Psoas muscle (tissue), 8 donors: ENCODE measurements around the gene HSPB7. TPM values are rescaled to one million over a fixed set of nuclear protein-coding genes. Genes with fewer than 3 reads are reported as not detected.
"Not testable (repeated sequence)": the region's sequence is repeated elsewhere in the genome, so short reads cannot be mapped to it uniquely, and the experiment has no call there.

Experiments used
- ATAC-seq, 4 donors: fragments of 200-7000 bp; cut with Tn5 transposase; one replicate each; pipeline ENCODE4 v1.9.1; 2020; ENCODE audit warnings: moderate library complexity in 3 of 4, mild to moderate bottlenecking in 2 of 4
- DNase-seq, 2 donors: peaks; one replicate each; pipeline ENCODE4 v3.0.0-alpha.2; 2020
- H3K27ac ChIP-seq: fragments of 200-600 bp; one replicate; pipeline ENCODE4 v1.8.0; 2022
- H3K27me3 ChIP-seq, 3 donors: fragments of 200-600 bp in 1 of 3; one replicate each; pipeline versions ENCODE4 v1.6.1 to v1.8.0; 2013 to 2022; ENCODE audit warnings: low read length in 2 of 3, mild to moderate bottlenecking in 2 of 3, moderate library complexity in 1 of 3; ENCODE audit not compliant: insufficient read depth in 3 of 3
- H3K36me3 ChIP-seq, 2 donors: fragments of 200-600 bp in 1 of 2; one replicate each; pipeline versions ENCODE4 v1.6.1 to v1.8.0; 2013 to 2022; ENCODE audit warnings: low read depth in 1 of 2, mild to moderate bottlenecking in 1 of 2, moderate library complexity in 1 of 2; ENCODE audit not compliant: insufficient read depth in 1 of 2
- H3K4me1 ChIP-seq: fragments of 200-600 bp; one replicate; pipeline ENCODE4 v1.8.0; 2022
- H3K4me3 ChIP-seq: fragments of 200-600 bp; one replicate; pipeline ENCODE4 v1.8.0; 2022; ENCODE audit warnings: mild to moderate bottlenecking
- H3K9me3 ChIP-seq: fragments of 200-600 bp; one replicate; pipeline ENCODE4 v1.8.0; 2022
- WGBS, 3 donors: extraction: QIAGEN DNeasy Blood & Tissue Kit; methylation state at CpG; one replicate each; pipeline versions ENCODE4 v1.1.6 to v1.1.7; 2013; 5-methylcytosine and 5-hydroxymethylcytosine counted together
- intact Hi-C, 2 donors: fragments of 100-400 bp; cut with DNase I; formaldehyde crosslinking; loops; one replicate each; pipeline versions ENCODE4 v1.11.0 to v1.14.2; 2022
- polyA plus RNA-seq, 3 donors: library from polyadenylated mRNA; stranded (reverse); fragments of 200-250 nt; gene quantifications; one replicate each; pipeline ENCODE4 v1.2.3, GENCODE V29; 2013
- total RNA-seq, 4 donors: library from RNA; stranded (reverse); fragmentation: NEBNext Ultra II Directional in 2 of 4; extraction: Animal tissue kit (Norgen Biotek cat#: 25700) in 2 of 4; gene quantifications; one replicate each; pipeline versions ENCODE4 v1.2.1 to v1.2.4, GENCODE V29; 2021 to 2023
- TF ChIP-seq, protein P1 (sequence below): fragments of 200-600 bp; IDR thresholded peaks from one replicate; pipeline ENCODE4 v1.8.0; 2022; ENCODE audit warnings: antibody characterized with exemption
- donor health status: healthy with polysubstance abuse.
- donor health status: DM: no; HTN: no; CAD: no; lungs with moderate emphysema.
- donor health status: Bipolar disorder and iron deficiency.
- donor health status: healthy.
- donor health status: DM: yes; HTN: yes; CAD: no.
- donor health status: DM: no; HTN: no; CAD: no.
- donor health status: DM: no; HTN: no; CAD: no.
- donor health status: DM: yes; HTN: yes; CAD: no.

HSPB7 gene
- total and polyA plus RNA-seq, 7 donors: 1,183 to 3,738 (median 2,156) TPM

DNA sequence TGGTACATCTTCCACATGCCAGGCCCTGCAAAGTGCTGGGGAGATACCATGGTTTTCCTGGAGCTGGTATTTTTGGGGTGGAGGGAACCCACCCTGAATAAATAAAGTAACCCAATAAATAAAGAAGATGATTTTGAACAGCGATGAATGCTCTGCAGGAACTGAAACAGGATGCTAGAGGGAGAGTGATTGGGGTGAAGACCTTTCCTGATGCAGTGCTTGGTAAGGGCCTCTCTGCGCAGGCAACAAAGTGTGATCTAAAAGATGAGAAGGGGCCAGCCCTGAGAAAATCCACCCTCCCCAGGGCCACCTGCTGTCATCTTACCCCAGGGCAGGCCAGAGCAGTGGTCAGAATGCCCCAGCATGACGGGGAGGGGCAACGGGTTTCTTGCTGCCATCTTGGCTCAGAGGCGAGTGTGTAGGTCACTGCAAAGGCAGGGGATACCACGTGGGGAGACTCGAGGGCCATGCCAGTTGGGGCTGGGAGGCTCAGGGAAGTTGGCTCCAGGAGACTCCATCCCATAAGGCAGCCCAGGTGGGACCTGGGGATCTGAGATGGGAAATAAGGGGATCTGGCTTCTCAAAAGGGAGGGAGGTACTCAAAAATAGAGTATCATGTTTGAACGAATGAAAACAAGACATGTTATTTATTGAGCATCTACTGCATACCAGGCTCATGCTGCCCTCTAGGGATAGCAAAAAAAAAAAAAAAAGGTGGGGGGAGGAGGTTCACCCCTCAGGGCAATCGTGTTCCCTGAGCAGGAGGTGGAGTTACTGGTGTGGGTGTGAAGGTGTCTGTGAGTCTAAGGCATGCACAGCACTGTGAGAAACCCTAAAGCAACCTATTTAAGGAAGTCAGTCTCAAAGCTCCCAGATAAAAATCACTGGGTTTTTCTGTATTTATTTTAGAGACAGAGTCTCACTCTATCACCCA, 11.0 kb downstream of the HSPB7 start:
- ATAC-seq (no peak), DNase-seq (peak in 1 of 2 donors; percentile 54)
- no peak overlapping the region for H3K4me3 ChIP-seq
- H3K36me3 ChIP-seq: no peaks in the 10 kb centered on the region
- TF ChIP-seq, protein P1, sequence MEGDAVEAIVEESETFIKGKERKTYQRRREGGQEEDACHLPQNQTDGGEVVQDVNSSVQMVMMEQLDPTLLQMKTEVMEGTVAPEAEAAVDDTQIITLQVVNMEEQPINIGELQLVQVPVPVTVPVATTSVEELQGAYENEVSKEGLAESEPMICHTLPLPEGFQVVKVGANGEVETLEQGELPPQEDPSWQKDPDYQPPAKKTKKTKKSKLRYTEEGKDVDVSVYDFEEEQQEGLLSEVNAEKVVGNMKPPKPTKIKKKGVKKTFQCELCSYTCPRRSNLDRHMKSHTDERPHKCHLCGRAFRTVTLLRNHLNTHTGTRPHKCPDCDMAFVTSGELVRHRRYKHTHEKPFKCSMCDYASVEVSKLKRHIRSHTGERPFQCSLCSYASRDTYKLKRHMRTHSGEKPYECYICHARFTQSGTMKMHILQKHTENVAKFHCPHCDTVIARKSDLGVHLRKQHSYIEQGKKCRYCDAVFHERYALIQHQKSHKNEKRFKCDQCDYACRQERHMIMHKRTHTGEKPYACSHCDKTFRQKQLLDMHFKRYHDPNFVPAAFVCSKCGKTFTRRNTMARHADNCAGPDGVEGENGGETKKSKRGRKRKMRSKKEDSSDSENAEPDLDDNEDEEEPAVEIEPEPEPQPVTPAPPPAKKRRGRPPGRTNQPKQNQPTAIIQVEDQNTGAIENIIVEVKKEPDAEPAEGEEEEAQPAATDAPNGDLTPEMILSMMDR: no peak
- no peaks in the 10 kb centered on the region for H3K4me1 ChIP-seq
- intact Hi-C loops: no loop called here
- WGBS, 3 donors: 53 to 61% (median 60%) methylated on average over 9 of the region's 9 CpGs
- H3K9me3 ChIP-seq: no peaks in the 10 kb centered on the region
- no peaks in the 10 kb centered on the region for H3K27me3 ChIP-seq
- H3K27ac ChIP-seq: no peak overlapping the region

DNA sequence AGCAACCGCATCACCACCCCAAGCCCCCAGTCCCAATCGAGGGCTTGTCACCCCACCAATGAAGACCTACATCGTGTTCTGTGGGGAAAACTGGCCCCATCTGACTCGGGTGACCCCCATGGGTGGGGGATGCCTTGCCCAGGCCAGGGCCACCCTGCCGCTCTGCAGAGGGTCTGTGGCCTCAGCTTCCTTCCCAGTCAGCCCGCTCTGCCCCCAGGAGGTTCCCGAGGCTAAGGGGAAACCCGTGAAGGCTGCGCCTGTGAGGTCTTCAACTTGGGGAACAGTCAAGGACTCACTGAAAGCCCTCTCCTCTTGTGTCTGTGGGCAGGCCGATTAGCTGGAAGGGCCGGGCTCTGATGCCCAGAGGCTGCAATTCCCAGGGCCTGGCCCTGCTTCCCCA, 11.8 kb downstream of the HSPB7 start:
- H3K36me3 ChIP-seq: no peaks in the 10 kb centered on the region
- WGBS, 3 donors: 79 to 84% (median 80%) methylated on average over 11 of the region's 11 CpGs
- no peak overlapping the region for H3K27ac ChIP-seq
- DNase-seq: peak in 1 of 2 donors; percentile 49
- intact Hi-C loops: no loop called here
- no peaks in the 10 kb centered on the region for H3K4me1 ChIP-seq
- no peak for ATAC-seq
- H3K9me3 ChIP-seq: no peaks in the 10 kb centered on the region
- H3K27me3 ChIP-seq: no peaks in the 10 kb centered on the region
- no peak overlapping the region for H3K4me3 ChIP-seq
- TF ChIP-seq, protein P1: no peak

DNA sequence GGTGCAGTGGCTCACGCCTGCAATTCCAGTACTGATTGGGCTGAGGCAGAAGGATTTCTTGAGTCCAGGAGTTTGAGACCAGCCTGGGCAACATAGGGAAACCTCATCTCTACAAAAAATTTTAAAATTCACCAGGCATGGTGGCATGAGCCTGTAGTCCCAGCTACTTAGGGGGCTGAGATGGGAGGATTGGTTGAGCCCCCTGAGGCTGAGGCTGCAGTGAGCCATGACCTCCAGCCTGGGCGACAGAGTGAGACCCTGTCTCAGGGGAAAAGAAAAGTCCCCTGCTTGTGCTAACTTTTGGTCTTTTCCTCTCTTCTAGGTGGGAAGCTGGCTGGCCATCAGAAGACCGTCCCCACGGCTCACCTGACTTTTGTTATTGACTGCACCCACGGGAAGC, 12.2 kb downstream of the HSPB7 start:
- WGBS, 3 donors: 86 to 89% (median 87%) methylated on average over 5 of the region's 5 CpGs
- Histone ChIP-seq H3K9me3 (no peaks in the 10 kb centered on the region), H3K4me1 (no peaks in the 10 kb centered on the region), H3K27ac (no peak overlapping the region), H3K27me3 (no peaks in the 10 kb centered on the region), H3K4me3 (no peak overlapping the region), H3K36me3 (no peaks in the 10 kb centered on the region)
- ATAC-seq (no peak), DNase-seq (no peak)
- intact Hi-C loops: no loop called here
- TF ChIP-seq, protein P1: no peak

DNA sequence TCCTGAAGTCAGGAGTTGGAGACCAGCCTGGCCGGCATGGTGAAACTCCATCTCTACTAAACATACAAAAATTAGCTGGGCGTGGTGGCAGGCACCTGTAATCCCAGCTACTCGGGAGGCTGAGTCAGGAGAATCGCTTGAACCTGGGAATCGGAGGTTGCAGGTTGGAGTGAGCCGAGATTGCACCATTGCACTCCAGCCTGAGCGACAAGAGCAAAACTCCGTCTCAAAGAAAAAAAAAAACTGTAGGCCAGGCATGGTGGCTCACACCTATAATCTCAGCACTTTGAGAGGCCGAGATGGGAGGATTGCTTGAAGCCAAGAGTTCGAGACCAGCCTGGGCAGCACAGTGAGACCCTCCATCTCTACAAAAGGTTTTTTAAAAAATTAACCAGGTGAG, 16.6 kb downstream of the HSPB7 start:
- WGBS, 3 donors: 80 to 94% (median 87%) methylated on average over 10 of the region's 10 CpGs
- intact Hi-C loops, H3K9me3 ChIP-seq, H3K27ac ChIP-seq, H3K4me1 ChIP-seq, H3K36me3 ChIP-seq, ATAC-seq, H3K4me3 ChIP-seq, DNase-seq, H3K27me3 ChIP-seq: not testable (repeated sequence)

DNA sequence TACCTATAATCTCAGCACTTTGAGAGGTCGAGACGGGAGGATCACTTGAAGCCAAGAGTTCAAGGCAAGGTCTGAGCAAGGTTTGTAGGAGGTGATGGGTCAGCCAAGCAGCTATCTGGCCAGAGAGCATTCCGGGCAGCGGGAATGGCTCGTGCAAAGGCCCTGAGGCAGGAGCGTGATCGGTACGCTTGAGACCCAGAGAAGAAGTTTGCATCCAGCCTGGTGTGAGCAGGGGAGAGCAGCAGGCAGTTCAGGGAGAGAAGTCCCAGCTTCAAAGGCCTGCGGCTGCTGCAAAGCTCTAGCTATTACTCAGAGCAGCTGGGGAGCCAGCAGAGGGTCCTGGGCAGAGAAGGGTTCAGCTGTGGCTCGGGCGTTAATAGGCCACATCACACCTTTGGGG, 18.9 kb downstream of the HSPB7 start:
- Histone ChIP-seq H3K36me3 (no peaks in the 10 kb centered on the region), H3K4me1 (no peaks in the 10 kb centered on the region), H3K27ac (no peak overlapping the region), H3K4me3 (no peak overlapping the region), H3K9me3 (no peaks in the 10 kb centered on the region), H3K27me3 (no peaks in the 10 kb centered on the region)
- WGBS, 3 donors: 93 to 94% (median 93%) methylated on average over 11 of the region's 11 CpGs
- TF ChIP-seq, protein P1: no peak
- intact Hi-C loops: loop anchor here (5.0 kb wide), 2 partner anchors 173 to 182 kb away; no protein-coding TSS in a partner anchor
- no peak for DNase-seq
- ATAC-seq: no peak
